Activated CD4-positive, alpha-beta T cell treated with anti-CD3 and anti-CD28 coated beads, Interleukin-2, amount 50 U/mL, for 24 hours (primary cell): ENCODE results near the gene TMEM204.

Source experiments
- DNase-seq, 2 donors: peaks; one replicate each; pipeline ENCODE4 v3.0.0-alpha.2; 2020; ENCODE audit warnings: low read depth in 1 of 2, low spot score in 1 of 2

TMEM204 gene

DNA sequence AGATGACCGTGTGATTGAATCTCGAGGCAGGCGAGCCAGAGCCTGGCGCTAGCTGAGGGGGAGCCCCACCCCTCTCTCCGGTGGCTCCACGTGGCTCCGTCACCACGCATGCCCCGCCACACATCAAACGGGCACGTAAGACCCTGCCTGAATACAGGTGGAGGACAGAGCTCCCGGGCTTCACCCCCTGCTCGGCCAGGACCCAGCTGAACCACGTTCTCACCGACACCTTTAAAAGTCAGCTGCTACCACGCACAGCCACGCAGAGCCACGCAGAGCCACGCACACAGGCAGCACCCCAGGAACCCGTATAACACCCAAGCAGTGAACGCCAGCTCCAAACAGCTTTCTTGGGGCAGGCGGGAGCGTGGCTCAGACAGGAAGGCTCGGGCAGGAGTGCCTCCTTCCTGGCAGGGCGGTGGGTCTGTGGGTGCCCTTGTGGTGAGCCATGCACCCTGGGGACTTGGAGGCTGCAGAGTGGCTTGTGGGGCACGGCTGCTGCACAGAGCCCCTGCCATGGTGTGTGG is 4.4 kb downstream of the TMEM204 start:
- DNase-seq, result peak in 1 of 2 donors; percentile 25

GRCh38 chr16:1538804-1539520 is 5.5 kb downstream of the TMEM204 start:
- DNase-seq, result no peak

GRCh38 chr16:1539720-1540555 is 6.5 kb downstream of the TMEM204 start:
- no peak for DNase-seq

GRCh38 chr16:1540556-1540855 is 7.0 kb downstream of the TMEM204 start:
- DNase-seq, result no peak

GRCh38 chr16:1541293-1542165 is 8.1 kb downstream of the TMEM204 start:
- DNase-seq, result no peak

- no peak for DNase-seq
Observed at GRCh38 chr16:1542166-1542500, 8.7 kb downstream of the TMEM204 start.

- DNase-seq, result no peak
Observed at GRCh38 chr16:1542533-1542932, 9.1 kb downstream of the TMEM204 start.

- DNase-seq, result peak in 1 of 2 donors; percentile 62
Observed at GRCh38 chr16:1543085-1543896, 9.8 kb downstream of the TMEM204 start.

DNA sequence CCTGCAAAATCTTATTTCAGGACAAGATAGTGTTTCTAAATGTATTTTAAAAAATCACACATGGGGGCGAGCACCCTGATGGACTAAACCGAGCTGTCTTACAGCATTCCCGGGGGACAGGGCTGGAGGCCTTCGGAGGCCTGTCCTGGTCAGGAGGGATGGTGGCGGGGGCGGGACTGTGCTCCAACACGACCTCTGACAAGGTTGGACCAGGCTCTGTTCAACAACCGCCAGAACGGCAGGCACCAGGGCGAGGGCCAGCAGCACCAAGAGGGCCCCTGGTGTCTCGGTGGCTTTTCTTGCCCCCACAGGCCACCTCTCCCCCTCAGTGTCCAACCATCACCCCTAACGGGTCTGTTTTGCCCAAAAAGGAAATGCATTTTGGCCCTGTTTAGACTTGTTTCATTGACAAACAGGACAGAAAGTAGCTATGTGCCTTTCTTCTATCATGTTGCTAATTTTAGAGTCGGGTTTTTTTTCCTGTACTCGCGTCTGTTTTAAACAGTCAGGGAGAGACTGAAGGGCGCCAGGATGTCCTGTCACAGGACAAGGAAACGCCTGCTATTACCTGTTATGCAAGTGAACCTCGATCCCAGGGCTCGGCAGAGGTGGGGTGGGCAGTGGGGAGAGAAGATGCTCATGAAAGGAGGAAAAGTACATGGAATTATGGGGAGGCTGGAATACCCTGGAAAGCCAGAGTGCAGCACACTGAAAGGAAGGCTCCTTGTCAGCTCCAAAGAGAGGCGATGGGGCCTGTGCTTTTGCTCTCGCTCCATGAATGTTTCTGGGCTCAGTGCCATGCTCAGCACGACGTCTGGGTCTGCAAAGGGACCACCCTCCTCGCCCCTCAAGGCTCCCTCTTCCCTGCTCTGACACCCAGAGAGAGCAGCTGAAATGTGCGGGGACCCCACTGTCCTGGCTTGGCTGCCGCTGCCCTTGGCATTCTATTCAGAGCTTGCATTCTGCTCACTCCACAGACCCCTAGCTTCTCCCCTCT is 11.9 kb downstream of the TMEM204 start:
- no peak for DNase-seq

DNA sequence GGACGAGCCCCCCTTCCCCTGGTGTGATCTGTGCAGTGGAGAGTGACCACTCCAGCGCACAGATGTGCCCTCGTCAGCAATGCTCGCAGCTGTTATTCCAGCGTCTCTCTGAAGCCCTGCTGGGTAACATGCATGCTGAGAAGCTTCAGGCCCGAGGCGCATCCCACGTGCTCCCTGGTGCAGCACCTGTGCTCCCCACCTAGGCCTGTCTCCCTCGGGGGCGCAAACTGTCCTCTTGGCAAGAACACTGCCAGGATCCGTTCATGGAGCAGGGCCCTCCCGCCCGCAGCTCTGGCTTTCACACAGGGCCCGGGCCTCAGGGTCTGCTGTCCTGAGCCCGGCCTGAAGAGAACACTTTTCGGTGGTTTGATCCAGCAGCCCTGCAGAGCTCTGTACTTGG is 13.0 kb downstream of the TMEM204 start:
- no peak for DNase-seq

GRCh38 chr16:1548233-1548632 is 14.8 kb downstream of the TMEM204 start:
- no peak for DNase-seq

- no peak for DNase-seq
Observed at GRCh38 chr16:1548727-1549126, 15.3 kb downstream of the TMEM204 start.

DNA sequence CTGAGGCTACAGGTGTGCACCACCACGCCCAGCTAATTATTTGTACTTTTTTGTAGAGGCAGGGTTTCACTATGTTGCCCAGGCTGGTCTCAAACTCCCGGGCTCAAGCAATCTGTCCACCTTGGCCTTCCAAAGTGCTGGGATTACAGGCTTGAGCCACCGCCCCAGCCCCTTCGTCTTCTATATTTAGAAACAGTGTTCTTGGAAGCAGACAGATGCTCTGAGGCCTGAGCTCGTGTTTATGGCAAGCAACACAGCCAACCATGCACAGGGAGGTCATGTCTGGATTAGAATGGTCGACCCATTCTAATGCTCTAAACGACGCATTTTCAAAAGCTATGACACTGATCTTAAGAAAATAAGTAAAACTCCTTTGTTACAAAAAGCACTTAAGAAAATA is 16.6 kb downstream of the TMEM204 start:
- DNase-seq, result no peak

GRCh38 chr16:1550696-1551095 is 17.2 kb downstream of the TMEM204 start:
- DNase-seq, result no peak

GRCh38 chr16:1551166-1551565 is 17.7 kb downstream of the TMEM204 start:
- DNase-seq, result no peak

- no peak for DNase-seq
Observed at GRCh38 chr16:1552129-1552528, 18.7 kb downstream of the TMEM204 start.

GRCh38 chr16:1553946-1554825 is 20.7 kb downstream of the TMEM204 start:
- no peak for DNase-seq

DNA sequence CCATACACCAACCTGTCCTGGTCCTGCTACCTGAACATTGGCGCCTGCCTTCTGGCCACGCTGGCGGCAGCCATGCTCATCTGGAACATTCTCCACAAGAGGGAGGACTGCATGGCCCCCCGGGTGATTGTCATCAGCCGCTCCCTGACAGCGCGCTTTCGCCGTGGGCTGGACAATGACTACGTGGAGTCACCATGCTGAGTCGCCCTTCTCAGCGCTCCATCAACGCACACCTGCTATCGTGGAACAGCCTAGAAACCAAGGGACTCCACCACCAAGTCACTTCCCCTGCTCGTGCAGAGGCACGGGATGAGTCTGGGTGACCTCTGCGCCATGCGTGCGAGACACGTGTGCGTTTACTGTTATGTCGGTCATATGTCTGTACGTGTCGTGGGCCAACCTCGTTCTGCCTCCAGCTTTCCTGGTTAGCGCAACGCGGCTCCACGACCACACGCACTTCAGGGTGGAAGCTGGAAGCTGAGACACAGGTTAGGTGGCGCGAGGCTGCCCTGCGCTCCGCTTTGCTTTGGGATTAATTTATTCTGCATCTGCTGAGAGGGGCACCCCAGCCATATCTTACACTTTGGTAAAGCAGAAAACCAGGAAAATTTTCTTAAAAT is 21.5 kb downstream of the TMEM204 start:
- DNase-seq, result no peak
